H1 (cell line): Measurements from ENCODE around the gene TBC1D10A. TPM values are rescaled to one million over a fixed set of nuclear protein-coding genes. Genes with fewer than 3 reads are reported as not detected.

Experiments
- CHD2 ChIP-seq: IDR thresholded peaks from 2 replicates; pipeline ENCODE4 v1.6.1; 2012; ENCODE audit warnings: low read length, improper control_type of control experiment
- EZH2 ChIP-seq: fragments of 200-600 bp; sonication (generic); IDR thresholded peaks from 2 replicates; pipeline ENCODE4 v1.7.1; 2012; ENCODE audit warnings: low read depth, mild to moderate bottlenecking, moderate library complexity, low read length, inconsistent platforms; ENCODE audit not compliant: severe bottlenecking
- POLR2A ChIP-seq, 2 experiments: IDR thresholded peaks; 1 replicate in 1 of 2; 2 replicates in 1 of 2; pipeline ENCODE4 v1.6.1; 2011; ENCODE audit warnings: low read depth in 2 of 2, low read length in 2 of 2, mild to moderate bottlenecking in 2 of 2; ENCODE audit errors: control extremely low read depth in 1 of 2
- RXRA ChIP-seq: IDR thresholded peaks from 2 replicates; pipeline ENCODE4 v1.6.1; 2011; ENCODE audit warnings: low read depth, mild to moderate bottlenecking, low read length, moderate library complexity; ENCODE audit not compliant: insufficient read depth
- YY1 ChIP-seq: IDR thresholded peaks from 2 replicates; pipeline ENCODE4 v1.6.1; 2011; ENCODE audit warnings: low read depth, mild to moderate bottlenecking, low read length
- ZNF274 ChIP-seq: IDR thresholded peaks from 2 replicates; pipeline ENCODE4 v1.7.0; 2012; ENCODE audit warnings: low read length, borderline replicate concordance; ENCODE audit errors: extremely low read depth
- polyA plus RNA-seq, 7 experiments: library from polyadenylated mRNA; depleted of rRNA in 3 of 7; stranded (reverse) in 5 of 7; unstranded in 2 of 7; fragments of >200 nt in 5 of 7; fragments of 200-250 nt in 2 of 7; gene quantifications; 1 replicate in 5 of 7; 2 replicates in 1 of 7; 4 replicates in 1 of 7; pipeline versions ENCODE4 v1.2.1 to v1.2.3, GENCODE V29; 2011 to 2013; ENCODE audit warnings: missing spikeins in 2 of 7, mixed read lengths in 2 of 7
- total RNA-seq: library from RNA; stranded (reverse); fragmentation: NEBNext Ultra II Directional; extraction: Animal tissue kit (Norgen Biotek cat#: 25700); gene quantifications from 2 replicates; pipeline ENCODE4 v1.2.1, GENCODE V29; 2021
- TF ChIP-seq, protein P1 (sequence below): fragments of 300-600 bp; sonication (generic); IDR thresholded peaks from 2 replicates; pipeline ENCODE4 v1.7.1; 2012; ENCODE audit warnings: low read length, moderate library complexity, mild to moderate bottlenecking, inconsistent platforms; ENCODE audit not compliant: insufficient replicate concordance
- TF ChIP-seq, protein P2 (sequence below): IDR thresholded peaks from 2 replicates; pipeline ENCODE4 v1.6.1; 2011; ENCODE audit warnings: low read depth, mild to moderate bottlenecking, low read length; ENCODE audit not compliant: insufficient read depth

Gene TBC1D10A
- total and polyA plus RNA-seq, 2 of the 8 experiments (the other 6 are each of a cell fraction or from before 2014, with no cell fraction given), result 5.4 to 7.0 TPM

DNA sequence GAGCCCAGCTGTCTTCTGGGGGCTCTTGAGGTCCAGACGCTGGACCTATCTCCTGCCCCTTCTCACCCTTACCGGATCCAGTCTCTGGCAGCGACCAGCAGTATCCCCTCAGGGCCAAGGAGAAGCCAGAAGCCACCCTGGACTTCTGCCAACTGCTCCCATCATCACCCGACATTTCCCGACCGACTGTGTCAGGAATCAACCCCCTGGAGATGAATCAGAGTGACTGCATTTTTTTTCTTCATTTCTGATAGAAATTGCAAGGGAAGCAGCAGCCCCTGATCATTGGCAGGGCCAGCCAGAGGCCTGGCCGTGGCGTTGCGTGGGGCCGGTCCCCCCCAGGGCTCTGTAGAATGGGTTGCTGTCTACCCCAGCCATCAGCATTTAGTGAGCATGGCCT, 75.0 kb downstream of the TBC1D10A start (continued):
- TF ChIP-seq, protein P1, sequence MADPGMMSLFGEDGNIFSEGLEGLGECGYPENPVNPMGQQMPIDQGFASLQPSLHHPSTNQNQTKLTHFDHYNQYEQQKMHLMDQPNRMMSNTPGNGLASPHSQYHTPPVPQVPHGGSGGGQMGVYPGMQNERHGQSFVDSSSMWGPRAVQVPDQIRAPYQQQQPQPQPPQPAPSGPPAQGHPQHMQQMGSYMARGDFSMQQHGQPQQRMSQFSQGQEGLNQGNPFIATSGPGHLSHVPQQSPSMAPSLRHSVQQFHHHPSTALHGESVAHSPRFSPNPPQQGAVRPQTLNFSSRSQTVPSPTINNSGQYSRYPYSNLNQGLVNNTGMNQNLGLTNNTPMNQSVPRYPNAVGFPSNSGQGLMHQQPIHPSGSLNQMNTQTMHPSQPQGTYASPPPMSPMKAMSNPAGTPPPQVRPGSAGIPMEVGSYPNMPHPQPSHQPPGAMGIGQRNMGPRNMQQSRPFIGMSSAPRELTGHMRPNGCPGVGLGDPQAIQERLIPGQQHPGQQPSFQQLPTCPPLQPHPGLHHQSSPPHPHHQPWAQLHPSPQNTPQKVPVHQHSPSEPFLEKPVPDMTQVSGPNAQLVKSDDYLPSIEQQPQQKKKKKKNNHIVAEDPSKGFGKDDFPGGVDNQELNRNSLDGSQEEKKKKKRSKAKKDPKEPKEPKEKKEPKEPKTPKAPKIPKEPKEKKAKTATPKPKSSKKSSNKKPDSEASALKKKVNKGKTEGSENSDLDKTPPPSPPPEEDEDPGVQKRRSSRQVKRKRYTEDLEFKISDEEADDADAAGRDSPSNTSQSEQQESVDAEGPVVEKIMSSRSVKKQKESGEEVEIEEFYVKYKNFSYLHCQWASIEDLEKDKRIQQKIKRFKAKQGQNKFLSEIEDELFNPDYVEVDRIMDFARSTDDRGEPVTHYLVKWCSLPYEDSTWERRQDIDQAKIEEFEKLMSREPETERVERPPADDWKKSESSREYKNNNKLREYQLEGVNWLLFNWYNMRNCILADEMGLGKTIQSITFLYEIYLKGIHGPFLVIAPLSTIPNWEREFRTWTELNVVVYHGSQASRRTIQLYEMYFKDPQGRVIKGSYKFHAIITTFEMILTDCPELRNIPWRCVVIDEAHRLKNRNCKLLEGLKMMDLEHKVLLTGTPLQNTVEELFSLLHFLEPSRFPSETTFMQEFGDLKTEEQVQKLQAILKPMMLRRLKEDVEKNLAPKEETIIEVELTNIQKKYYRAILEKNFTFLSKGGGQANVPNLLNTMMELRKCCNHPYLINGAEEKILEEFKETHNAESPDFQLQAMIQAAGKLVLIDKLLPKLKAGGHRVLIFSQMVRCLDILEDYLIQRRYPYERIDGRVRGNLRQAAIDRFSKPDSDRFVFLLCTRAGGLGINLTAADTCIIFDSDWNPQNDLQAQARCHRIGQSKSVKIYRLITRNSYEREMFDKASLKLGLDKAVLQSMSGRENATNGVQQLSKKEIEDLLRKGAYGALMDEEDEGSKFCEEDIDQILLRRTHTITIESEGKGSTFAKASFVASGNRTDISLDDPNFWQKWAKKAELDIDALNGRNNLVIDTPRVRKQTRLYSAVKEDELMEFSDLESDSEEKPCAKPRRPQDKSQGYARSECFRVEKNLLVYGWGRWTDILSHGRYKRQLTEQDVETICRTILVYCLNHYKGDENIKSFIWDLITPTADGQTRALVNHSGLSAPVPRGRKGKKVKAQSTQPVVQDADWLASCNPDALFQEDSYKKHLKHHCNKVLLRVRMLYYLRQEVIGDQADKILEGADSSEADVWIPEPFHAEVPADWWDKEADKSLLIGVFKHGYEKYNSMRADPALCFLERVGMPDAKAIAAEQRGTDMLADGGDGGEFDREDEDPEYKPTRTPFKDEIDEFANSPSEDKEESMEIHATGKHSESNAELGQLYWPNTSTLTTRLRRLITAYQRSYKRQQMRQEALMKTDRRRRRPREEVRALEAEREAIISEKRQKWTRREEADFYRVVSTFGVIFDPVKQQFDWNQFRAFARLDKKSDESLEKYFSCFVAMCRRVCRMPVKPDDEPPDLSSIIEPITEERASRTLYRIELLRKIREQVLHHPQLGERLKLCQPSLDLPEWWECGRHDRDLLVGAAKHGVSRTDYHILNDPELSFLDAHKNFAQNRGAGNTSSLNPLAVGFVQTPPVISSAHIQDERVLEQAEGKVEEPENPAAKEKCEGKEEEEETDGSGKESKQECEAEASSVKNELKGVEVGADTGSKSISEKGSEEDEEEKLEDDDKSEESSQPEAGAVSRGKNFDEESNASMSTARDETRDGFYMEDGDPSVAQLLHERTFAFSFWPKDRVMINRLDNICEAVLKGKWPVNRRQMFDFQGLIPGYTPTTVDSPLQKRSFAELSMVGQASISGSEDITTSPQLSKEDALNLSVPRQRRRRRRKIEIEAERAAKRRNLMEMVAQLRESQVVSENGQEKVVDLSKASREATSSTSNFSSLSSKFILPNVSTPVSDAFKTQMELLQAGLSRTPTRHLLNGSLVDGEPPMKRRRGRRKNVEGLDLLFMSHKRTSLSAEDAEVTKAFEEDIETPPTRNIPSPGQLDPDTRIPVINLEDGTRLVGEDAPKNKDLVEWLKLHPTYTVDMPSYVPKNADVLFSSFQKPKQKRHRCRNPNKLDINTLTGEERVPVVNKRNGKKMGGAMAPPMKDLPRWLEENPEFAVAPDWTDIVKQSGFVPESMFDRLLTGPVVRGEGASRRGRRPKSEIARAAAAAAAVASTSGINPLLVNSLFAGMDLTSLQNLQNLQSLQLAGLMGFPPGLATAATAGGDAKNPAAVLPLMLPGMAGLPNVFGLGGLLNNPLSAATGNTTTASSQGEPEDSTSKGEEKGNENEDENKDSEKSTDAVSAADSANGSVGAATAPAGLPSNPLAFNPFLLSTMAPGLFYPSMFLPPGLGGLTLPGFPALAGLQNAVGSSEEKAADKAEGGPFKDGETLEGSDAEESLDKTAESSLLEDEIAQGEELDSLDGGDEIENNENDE, result no peak
- TF ChIP-seq ZNF274 (no peak), YY1 (no peak), CHD2 (no peak), POLR2A (IDR thresholded peaks at IDR 0.05; ENCODE audit: control extremely low read depth in 1 of 2, low read depth in 2 of 2, low read length in 2 of 2) (no peak), RXRA (no peak), EZH2 (no peak)
- TF ChIP-seq, protein P2, sequence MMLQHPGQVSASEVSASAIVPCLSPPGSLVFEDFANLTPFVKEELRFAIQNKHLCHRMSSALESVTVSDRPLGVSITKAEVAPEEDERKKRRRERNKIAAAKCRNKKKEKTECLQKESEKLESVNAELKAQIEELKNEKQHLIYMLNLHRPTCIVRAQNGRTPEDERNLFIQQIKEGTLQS, result no peak
